GM23338 (cell line): ENCODE measurements around the gene ZNF8. TPM values are rescaled to one million over a fixed set of nuclear protein-coding genes. Genes with fewer than 3 reads are reported as not detected.

Source experiments
- ATAC-seq: fragments of 200-7000 bp; cut with Tn5 transposase; 3 replicates; pipeline ENCODE4 v1.9.1; 2020
- DNase-seq: peaks from one replicate; pipeline ENCODE4 v3.0.0-alpha.2; 2015; ENCODE audit warnings: low spot score
- H2AFZ ChIP-seq: fragments of 200-600 bp; sonication (generic); 2 replicates; pipeline ENCODE4 v1.8.0; 2016; ENCODE audit warnings: antibody characterized with exemption, mild to moderate bottlenecking, moderate library complexity
- H3F3A ChIP-seq: fragments of 200-600 bp; sonication (generic); replicated peaks from 2 replicates; pipeline ENCODE4 v1.8.0; 2017; ENCODE audit warnings: antibody characterized with exemption, mixed run types, low read depth
- H3K27ac ChIP-seq: fragments of 200-600 bp; sonication (generic); 2 replicates; pipeline ENCODE4 v1.6.1; 2016; ENCODE audit warnings: low read depth
- H3K27me3 ChIP-seq: fragments of 200-600 bp; sonication (generic); 2 replicates; pipeline ENCODE4 v1.8.0; 2016; ENCODE audit warnings: mild to moderate bottlenecking, mixed run types, moderate library complexity; ENCODE audit not compliant: insufficient read depth
- H3K36me3 ChIP-seq: fragments of 200-600 bp; sonication (generic); 2 replicates; pipeline ENCODE4 v1.8.0; 2016; ENCODE audit warnings: mild to moderate bottlenecking; ENCODE audit not compliant: insufficient read depth
- H3K4me1 ChIP-seq: fragments of 200-600 bp; sonication (generic); 2 replicates; pipeline ENCODE4 v1.8.0; 2016; ENCODE audit warnings: mild to moderate bottlenecking, moderate library complexity; ENCODE audit not compliant: insufficient read depth
- H3K4me2 ChIP-seq: fragments of 200-600 bp; sonication (generic); 2 replicates; pipeline ENCODE4 v1.7.1; 2017; ENCODE audit warnings: mixed run types
- H3K4me3 ChIP-seq: fragments of 200-600 bp; sonication (generic); 2 replicates; pipeline ENCODE4 v1.6.1; 2016; ENCODE audit warnings: mixed run types
- H3K79me2 ChIP-seq: fragments of 200-600 bp; sonication (generic); replicated peaks from 2 replicates; pipeline ENCODE4 v1.8.0; 2017; ENCODE audit warnings: mild to moderate bottlenecking; ENCODE audit not compliant: insufficient read depth
- H3K9me2 ChIP-seq: fragments of 200-600 bp; sonication (generic); 2 replicates; pipeline ENCODE4 v1.8.0; 2017; ENCODE audit not compliant: insufficient read depth
- H4K20me1 ChIP-seq: fragments of 200-600 bp; sonication (generic); replicated peaks from 2 replicates; pipeline ENCODE4 v1.8.0; 2017; ENCODE audit warnings: mild to moderate bottlenecking; ENCODE audit not compliant: insufficient read depth
- H3K27ac Mint-ChIP-seq: 2 replicates; pipeline ENCODE4 v1.8.0; 2020; ENCODE audit warnings: inconsistent platforms, mild to moderate bottlenecking, moderate library complexity, mixed read lengths
- H3K27me3 Mint-ChIP-seq: 3 replicates; pipeline ENCODE4 v1.8.0; 2022; ENCODE audit warnings: low read depth, mild to moderate bottlenecking, moderate library complexity, mixed read lengths, inconsistent platforms; ENCODE audit not compliant: insufficient read depth, poor library complexity
- H3K36me3 Mint-ChIP-seq: 3 replicates; pipeline ENCODE4 v1.8.0; 2021; ENCODE audit warnings: low read depth, mild to moderate bottlenecking, inconsistent platforms, moderate library complexity, mixed read lengths
- H3K4me1 Mint-ChIP-seq: 3 replicates; pipeline ENCODE4 v1.8.0; 2020; ENCODE audit warnings: mild to moderate bottlenecking, inconsistent platforms, mixed read lengths
- H3K4me3 Mint-ChIP-seq: 3 replicates; pipeline ENCODE4 v1.8.0; 2021; ENCODE audit warnings: moderate library complexity, mild to moderate bottlenecking, inconsistent platforms, mixed read lengths
- H3K9me3 Mint-ChIP-seq: 3 replicates; pipeline ENCODE4 v1.8.0; 2020; ENCODE audit warnings: moderate library complexity, mild to moderate bottlenecking, inconsistent platforms, mixed read lengths
- CREB1 ChIP-seq: fragments of 250-450 bp; sonication (Bioruptor Pico); IDR thresholded peaks from 2 replicates; pipeline ENCODE4 v1.5.0; 2020; ENCODE audit warnings: low read depth, mild to moderate bottlenecking, moderate library complexity
- EZH2phosphoT487 ChIP-seq: fragments of 200-600 bp; sonication (generic); IDR thresholded peaks from one replicate; pipeline ENCODE4 v1.8.1; 2018; ENCODE audit warnings: antibody characterized with exemption; ENCODE audit not compliant: unreplicated experiment
- NANOG ChIP-seq: IDR thresholded peaks from 2 replicates; pipeline ENCODE4 v1.6.1; 2016; ENCODE audit warnings: antibody characterized with exemption, borderline replicate concordance
- POLR2AphosphoS5 ChIP-seq: IDR thresholded peaks from 2 replicates; pipeline ENCODE4 v1.6.1; 2016; ENCODE audit warnings: antibody characterized with exemption, low read depth
- STAT1 ChIP-seq: IDR thresholded peaks from one replicate; pipeline ENCODE4 v1.6.1; 2016; ENCODE audit warnings: antibody characterized with exemption; ENCODE audit not compliant: unreplicated experiment
- polyA plus RNA-seq: library from polyadenylated mRNA; unstranded; fragments of >200 nt; fragmentation: Nextera tagmentation; extraction: Ambion mirVana; gene quantifications from 2 replicates; pipeline ENCODE4 v1.2.1, GENCODE V29; 2016
- total RNA-seq: library from RNA; depleted of rRNA; stranded (reverse); fragments of >200 nt; shearing (Covaris generic); gene quantifications from 2 replicates; pipeline ENCODE4 v1.2.3, GENCODE V29; 2014
- TF ChIP-seq, protein P1 (sequence below): IDR thresholded peaks from 2 replicates; pipeline ENCODE4 v1.6.1; 2016; ENCODE audit warnings: antibody characterized with exemption

ZNF8 gene
- total and polyA plus RNA-seq, 2 experiments from 2014 or later, result 4.3 to 30.3 TPM

DNA sequence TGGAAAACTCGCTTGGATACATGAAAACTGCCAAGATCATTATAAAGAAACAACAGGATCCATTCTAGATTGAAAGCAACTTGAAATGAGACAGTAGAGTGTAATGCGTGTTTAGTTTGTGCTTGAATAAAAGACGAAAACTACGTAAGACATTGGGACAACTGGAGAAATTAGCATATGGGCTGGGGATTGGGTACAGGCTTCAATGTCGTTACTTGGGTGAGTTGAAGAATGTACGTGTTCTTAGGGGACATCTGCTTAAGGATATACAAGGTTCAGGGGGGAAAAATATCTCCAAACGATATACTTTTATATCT lies 26.0 kb downstream of the ZNF8 start:
- Histone ChIP-seq H3F3A (peaks cover 12% of the 10 kb centered on the region; the same call in 1 of the 2 replicates), H3K4me3 (peak overlapping the region; percentile 71), H3K36me3 (0 out of 2 replicates have a peak, but pooled peaks cover 3% of the 10 kb centered on the region), H3K27me3 (no peaks in the 10 kb centered on the region), H3K79me2 (peaks cover 20% of the 10 kb centered on the region), H2AFZ (no peak overlapping the region), H4K20me1 (peaks cover 31% of the 10 kb centered on the region), H3K4me1 (peaks cover 6% of the 10 kb centered on the region; the same call in 1 of the 2 replicates), H3K27ac (no peak overlapping the region), H3K4me2 (peak overlapping the region; percentile 65), H3K9me2 (no peaks in the 10 kb centered on the region)
- ATAC-seq (peak; percentile 51), DNase-seq (peak; percentile 52)
- Mint-ChIP-seq H3K9me3 (no peaks in the 10 kb centered on the region), H3K36me3 (peaks cover 54% of the 10 kb centered on the region), H3K27me3 (peaks cover 3% of the 10 kb centered on the region), H3K4me1 (peaks cover 13% of the 10 kb centered on the region; the same call in 2 of the 3 replicates), H3K27ac (peak overlapping the region; percentile 30), H3K4me3 (peak overlapping the region; percentile 97)
- no peak for TF ChIP-seq STAT1

DNA sequence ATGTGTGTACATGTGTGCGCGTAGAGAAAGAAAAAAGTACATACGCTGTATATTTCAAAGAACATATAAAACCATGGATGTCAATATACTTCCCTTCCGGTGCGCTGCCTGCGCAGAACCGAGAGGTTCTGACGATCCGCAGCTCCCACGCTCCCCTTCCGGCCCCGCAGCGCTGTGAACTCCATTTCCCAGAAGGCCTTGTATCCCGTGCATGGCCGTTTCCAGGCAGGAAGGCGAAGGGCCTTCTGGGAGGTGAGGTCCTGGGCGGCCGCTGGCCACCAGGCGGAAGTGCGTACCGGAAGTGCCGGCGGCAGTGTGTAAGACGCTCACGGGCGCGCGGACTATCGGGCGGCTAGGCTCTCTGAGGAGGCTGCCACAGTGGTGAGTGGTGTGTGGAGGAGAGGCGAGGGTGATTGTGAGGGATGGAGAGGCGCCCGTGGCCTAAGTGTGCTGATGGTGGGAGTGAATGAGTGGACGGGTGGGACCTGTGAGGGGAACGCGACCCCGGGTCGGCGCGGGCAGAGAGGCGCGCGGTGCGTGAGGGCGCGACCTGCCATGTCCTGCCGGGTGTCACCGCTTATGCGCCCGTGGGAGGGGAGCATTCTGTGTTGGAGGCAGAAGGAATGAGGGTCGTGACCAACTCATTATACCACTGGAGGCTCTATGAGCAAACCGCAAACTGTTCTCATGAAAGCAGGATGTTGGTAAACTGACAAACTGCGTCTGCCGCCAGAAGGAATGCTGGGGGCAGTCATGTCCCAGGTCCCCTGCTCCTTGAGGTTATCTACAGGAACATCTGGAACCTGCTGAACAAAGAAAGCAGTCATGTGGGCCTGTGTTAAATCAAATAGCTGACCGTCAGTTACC lies 26.5 kb downstream of the ZNF8 start, which contains the start of gene ERVK3-1:
Gene ERVK3-1 (plus strand): TSS at position 313 of the 867 bp plus-strand sequence. CDS start 6,792 bp downstream, outside the sequence.
- Histone ChIP-seq H2AFZ (peak within 1 kb of the TSS; percentile 82), H3K9me2 (no peaks in the 10 kb centered on the region), H3K79me2 (peaks cover 15% of the 10 kb centered on the region), H3K27ac (peak within 1 kb of the TSS; percentile 9; the same call in 1 of the 2 replicates), H3F3A (peaks cover 8% of the 10 kb centered on the region; the same call in 1 of the 2 replicates), H3K36me3 (0 out of 2 replicates have a peak, but pooled peaks cover 3% of the 10 kb centered on the region), H3K4me3 (peak within 1 kb of the TSS; percentile 71), H3K4me2 (peak within 1 kb of the TSS; percentile 85), H3K27me3 (no peaks in the 10 kb centered on the region), H4K20me1 (peaks cover 25% of the 10 kb centered on the region), H3K4me1 (peaks cover 6% of the 10 kb centered on the region; the same call in 1 of the 2 replicates)
- ATAC-seq, result peak; percentile 98
- Mint-ChIP-seq H3K4me3 (peak within 1 kb of the TSS; percentile 97), H3K27me3 (peaks cover 6% of the 10 kb centered on the region), H3K36me3 (peaks cover 48% of the 10 kb centered on the region), H3K4me1 (peaks cover 13% of the 10 kb centered on the region), H3K9me3 (no peaks in the 10 kb centered on the region), H3K27ac (peak within 1 kb of the TSS; percentile 97)
- DNase-seq, result peak; percentile 99
- TF ChIP-seq EZH2phosphoT487 (no peak), CREB1 (CRISPR knock-in tag) (peak; percentile 70), POLR2AphosphoS5 (peak; percentile 99)
- TF ChIP-seq, protein P1, sequence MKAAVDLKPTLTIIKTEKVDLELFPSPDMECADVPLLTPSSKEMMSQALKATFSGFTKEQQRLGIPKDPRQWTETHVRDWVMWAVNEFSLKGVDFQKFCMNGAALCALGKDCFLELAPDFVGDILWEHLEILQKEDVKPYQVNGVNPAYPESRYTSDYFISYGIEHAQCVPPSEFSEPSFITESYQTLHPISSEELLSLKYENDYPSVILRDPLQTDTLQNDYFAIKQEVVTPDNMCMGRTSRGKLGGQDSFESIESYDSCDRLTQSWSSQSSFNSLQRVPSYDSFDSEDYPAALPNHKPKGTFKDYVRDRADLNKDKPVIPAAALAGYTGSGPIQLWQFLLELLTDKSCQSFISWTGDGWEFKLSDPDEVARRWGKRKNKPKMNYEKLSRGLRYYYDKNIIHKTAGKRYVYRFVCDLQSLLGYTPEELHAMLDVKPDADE, result peak; percentile 99

DNA sequence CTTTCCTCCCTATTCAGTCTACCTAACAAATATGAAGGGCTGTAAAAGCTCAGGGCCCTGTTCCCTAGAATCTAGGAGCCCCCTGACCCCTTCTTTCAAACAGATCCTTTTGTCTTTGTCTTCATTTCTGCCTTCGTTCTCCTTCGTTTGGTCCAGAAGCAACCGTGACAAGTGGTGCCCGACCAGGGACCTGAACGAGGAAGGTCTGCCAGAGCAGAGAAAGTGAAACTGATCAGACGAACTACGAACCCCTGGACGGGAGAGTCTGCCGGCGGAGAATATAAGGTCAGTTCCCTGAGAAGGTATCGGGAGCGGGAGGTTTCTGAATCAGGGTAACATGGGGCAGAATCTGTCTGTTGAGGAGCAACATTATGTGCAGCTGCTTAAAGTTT lies 27.2 kb downstream of the ZNF8 start:
- Histone ChIP-seq H3K4me1 (peaks cover 6% of the 10 kb centered on the region; the same call in 1 of the 2 replicates), H3K4me2 (peak overlapping the region; percentile 85), H3F3A (0 out of 2 replicates have a peak, but pooled peaks cover 8% of the 10 kb centered on the region), H2AFZ (peak overlapping the region; percentile 82; the same call in 1 of the 2 replicates), H3K79me2 (peaks cover 14% of the 10 kb centered on the region), H3K36me3 (0 out of 2 replicates have a peak, but pooled peaks cover 3% of the 10 kb centered on the region), H3K4me3 (peak overlapping the region; percentile 71), H3K9me2 (no peaks in the 10 kb centered on the region), H4K20me1 (peaks cover 24% of the 10 kb centered on the region), H3K27ac (peak overlapping the region; percentile 9; the same call in 1 of the 2 replicates), H3K27me3 (no peaks in the 10 kb centered on the region)
- no peak for ATAC-seq
- H3K27me3 Mint-ChIP-seq, result peaks cover 7% of the 10 kb centered on the region
- TF ChIP-seq CREB1 (CRISPR knock-in tag) (no peak), NANOG (no peak), POLR2AphosphoS5 (no peak)
- TF ChIP-seq, protein P1, result no peak
- DNase-seq, result no peak
- H3K9me3 Mint-ChIP-seq, result no peaks in the 10 kb centered on the region
- H3K36me3 Mint-ChIP-seq, result peaks cover 44% of the 10 kb centered on the region
- peak overlapping the region; percentile 97 for H3K4me3 Mint-ChIP-seq
- H3K4me1 Mint-ChIP-seq, result peaks cover 13% of the 10 kb centered on the region
- H3K27ac Mint-ChIP-seq, result no peak overlapping the region
